Measurements from ENCODE around the gene CNST. TPM values are rescaled to one million over a fixed set of nuclear protein-coding genes. Genes with fewer than 3 reads are reported as not detected.
A peak's percentile ranks its signal among the peaks of the same experiment; 100 is the strongest.

Gene CNST
- total and polyA plus RNA-seq, 2 of the 13 experiments (the other 11 are each of a cell fraction or from before 2014, with no cell fraction given): 6.3 to 12.4 TPM

DNA sequence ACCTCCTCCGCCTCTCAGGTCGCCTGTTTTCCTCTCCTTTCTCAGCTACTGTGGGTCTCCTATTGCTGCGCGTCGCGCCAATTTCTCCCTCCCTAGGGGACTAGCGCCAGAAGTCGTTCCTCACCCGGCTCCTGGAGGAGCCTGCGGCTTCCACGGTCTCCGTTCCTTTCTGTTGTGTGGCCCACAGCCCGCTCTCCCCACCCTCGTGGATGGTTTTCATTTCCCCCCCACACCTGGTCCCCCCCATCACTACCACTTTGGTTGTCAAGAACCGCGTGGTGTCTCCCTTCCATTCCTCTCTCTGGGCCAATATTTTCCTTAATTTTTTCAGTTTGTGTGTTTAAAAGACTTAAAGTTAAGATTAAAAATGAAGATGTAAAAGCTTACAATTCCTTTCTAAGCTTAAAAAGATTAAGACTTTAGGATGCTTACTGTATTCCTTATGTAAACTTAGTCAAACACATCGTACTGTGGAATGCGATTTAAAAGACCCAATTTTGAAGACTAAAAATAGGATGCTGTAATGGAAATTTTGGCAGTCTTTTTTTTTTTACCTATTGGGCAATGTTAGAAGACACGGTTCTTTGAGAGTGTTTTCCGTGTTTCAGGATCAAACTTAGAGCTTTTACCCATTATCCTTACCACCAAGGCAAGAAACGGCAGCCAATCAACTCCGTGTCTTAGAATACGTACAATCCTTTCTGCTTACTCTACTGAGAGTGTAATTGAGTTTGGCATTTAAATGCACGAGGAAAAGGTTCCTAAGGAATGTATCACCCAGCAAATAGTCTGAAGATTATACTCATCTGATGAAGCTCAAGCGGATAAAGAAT lies 773 bp downstream of the CNST start:
- Histone ChIP-seq H2AFZ (ENCODE audit: low read length) (no peak overlapping the region), H3K9me3 (ENCODE audit: low read length) (no peaks in the 10 kb centered on the region), H3K79me2 (ENCODE audit: insufficient read depth, low read length) (peaks cover 75% of the 10 kb centered on the region), H3K4me3 (replicated peaks in 1 of 3; ENCODE audit: insufficient read depth in 1 of 3, low read depth in 2 of 3, low read length in 3 of 3) (peak overlapping the region; percentile 84 to 99 (median 96)), H3K4me1 (ENCODE audit: insufficient read depth, low read length) (peaks cover 54% of the 10 kb centered on the region), H4K20me1 (ENCODE audit: insufficient read depth, low read length) (no peaks in the 10 kb centered on the region), H3K36me3 (replicated peaks in 1 of 2; ENCODE audit: control insufficient read depth in 1 of 2, insufficient read depth in 2 of 2, low read length in 2 of 2) (peaks cover 0 to 9% of the 10 kb centered on the region in 2 experiments; a peak in 3 of 5 replicates), H3K27me3 (ENCODE audit: control insufficient read depth in 1 of 2, insufficient read depth in 2 of 2, low read length in 2 of 2) (no peaks in the 10 kb centered on the region; a peak in 1 of 5 replicates), H3K4me2 (ENCODE audit: low read depth, low read length) (peak overlapping the region; percentile 72), H3K27ac (ENCODE audit: extremely low read length, insufficient read depth, low read length) (peak overlapping the region; percentile 75), H3K9ac (ENCODE audit: insufficient read depth, low read depth, low read length) (peak overlapping the region; percentile 73)
- ChIA-PET POLR2A (interaction anchor here (0.8 to 2.8 kb wide), 5 partner anchors 15 to 116 kb away, joined by 3 to 34 read pairs (median 3); no protein-coding TSS in a partner anchor), CTCF (ENCODE audit: low intra/inter-chr PET ratio, low total read pairs) (no interaction called here)
- intact Hi-C loops (cut with micrococcal nuclease; ENCODE audit: unreplicated experiment): loop anchor here (1.0 to 5.0 kb wide), 2 partner anchors 16 to 35 kb away; no protein-coding TSS in a partner anchor
- no TSS peak for BruUV-seq (replicated peaks)
- in situ Hi-C loops (cut with HindIII; ENCODE audit: extremely low pct_ligation_motif_present, low pct_unique_long_range_greater_than_20kb): no loop called here
- FAIRE-seq: no peak
- peak; percentile 9 for DNase-seq (ENCODE audit: low spot score)
- ATAC-seq: no peak
- WGBS (ENCODE audit: low lambda C conversion rate): 1% methylated on average over 25 of the region's 25 CpGs
- TF ChIP-seq ZNF17 (CRISPR knock-in tag; IDR thresholded peaks at IDR 0.05) (no peak), ZNF382 (CRISPR knock-in tag; IDR thresholded peaks at IDR 0.05; ENCODE audit: borderline replicate concordance) (no peak), ZNF335 (CRISPR knock-in tag; IDR thresholded peaks at IDR 0.05) (no peak), ZNF24 (IDR thresholded peaks at IDR 0.05) (no peak), TBX2 (CRISPR knock-in tag; IDR thresholded peaks at IDR 0.05; ENCODE audit: borderline replicate concordance) (no peak), ZNF253 (CRISPR knock-in tag; IDR thresholded peaks at IDR 0.05; ENCODE audit: borderline replicate concordance) (no peak), CENPT (CRISPR knock-in tag; IDR thresholded peaks at IDR 0.05; ENCODE audit: low read depth) (no peak), KDM1A (CRISPR knock-in tag; IDR thresholded peaks at IDR 0.05) (no peak), RAD21 (CRISPR knock-in tag; IDR thresholded peaks at IDR 0.05) (no peak), BRCA1 (CRISPR knock-in tag; IDR thresholded peaks at IDR 0.05) (no peak)
- TF ChIP-seq, protein P1, sequence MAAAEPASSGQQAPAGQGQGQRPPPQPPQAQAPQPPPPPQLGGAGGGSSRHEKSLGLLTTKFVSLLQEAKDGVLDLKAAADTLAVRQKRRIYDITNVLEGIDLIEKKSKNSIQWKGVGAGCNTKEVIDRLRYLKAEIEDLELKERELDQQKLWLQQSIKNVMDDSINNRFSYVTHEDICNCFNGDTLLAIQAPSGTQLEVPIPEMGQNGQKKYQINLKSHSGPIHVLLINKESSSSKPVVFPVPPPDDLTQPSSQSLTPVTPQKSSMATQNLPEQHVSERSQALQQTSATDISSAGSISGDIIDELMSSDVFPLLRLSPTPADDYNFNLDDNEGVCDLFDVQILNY (CRISPR knock-in tag; conservative IDR thresholded peaks at IDR 0.05): no peak
- TF ChIP-seq, protein P2, sequence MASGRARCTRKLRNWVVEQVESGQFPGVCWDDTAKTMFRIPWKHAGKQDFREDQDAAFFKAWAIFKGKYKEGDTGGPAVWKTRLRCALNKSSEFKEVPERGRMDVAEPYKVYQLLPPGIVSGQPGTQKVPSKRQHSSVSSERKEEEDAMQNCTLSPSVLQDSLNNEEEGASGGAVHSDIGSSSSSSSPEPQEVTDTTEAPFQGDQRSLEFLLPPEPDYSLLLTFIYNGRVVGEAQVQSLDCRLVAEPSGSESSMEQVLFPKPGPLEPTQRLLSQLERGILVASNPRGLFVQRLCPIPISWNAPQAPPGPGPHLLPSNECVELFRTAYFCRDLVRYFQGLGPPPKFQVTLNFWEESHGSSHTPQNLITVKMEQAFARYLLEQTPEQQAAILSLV (CRISPR knock-in tag; IDR thresholded peaks at IDR 0.05; ENCODE audit: borderline replicate concordance): no peak
- TF ChIP-seq, protein P3, sequence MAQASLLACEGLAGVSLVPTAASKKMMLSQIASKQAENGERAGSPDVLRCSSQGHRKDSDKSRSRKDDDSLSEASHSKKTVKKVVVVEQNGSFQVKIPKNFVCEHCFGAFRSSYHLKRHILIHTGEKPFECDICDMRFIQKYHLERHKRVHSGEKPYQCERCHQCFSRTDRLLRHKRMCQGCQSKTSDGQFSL (CRISPR knock-in tag; IDR thresholded peaks at IDR 0.05): peak; percentile 80
- TF ChIP-seq, protein P4, sequence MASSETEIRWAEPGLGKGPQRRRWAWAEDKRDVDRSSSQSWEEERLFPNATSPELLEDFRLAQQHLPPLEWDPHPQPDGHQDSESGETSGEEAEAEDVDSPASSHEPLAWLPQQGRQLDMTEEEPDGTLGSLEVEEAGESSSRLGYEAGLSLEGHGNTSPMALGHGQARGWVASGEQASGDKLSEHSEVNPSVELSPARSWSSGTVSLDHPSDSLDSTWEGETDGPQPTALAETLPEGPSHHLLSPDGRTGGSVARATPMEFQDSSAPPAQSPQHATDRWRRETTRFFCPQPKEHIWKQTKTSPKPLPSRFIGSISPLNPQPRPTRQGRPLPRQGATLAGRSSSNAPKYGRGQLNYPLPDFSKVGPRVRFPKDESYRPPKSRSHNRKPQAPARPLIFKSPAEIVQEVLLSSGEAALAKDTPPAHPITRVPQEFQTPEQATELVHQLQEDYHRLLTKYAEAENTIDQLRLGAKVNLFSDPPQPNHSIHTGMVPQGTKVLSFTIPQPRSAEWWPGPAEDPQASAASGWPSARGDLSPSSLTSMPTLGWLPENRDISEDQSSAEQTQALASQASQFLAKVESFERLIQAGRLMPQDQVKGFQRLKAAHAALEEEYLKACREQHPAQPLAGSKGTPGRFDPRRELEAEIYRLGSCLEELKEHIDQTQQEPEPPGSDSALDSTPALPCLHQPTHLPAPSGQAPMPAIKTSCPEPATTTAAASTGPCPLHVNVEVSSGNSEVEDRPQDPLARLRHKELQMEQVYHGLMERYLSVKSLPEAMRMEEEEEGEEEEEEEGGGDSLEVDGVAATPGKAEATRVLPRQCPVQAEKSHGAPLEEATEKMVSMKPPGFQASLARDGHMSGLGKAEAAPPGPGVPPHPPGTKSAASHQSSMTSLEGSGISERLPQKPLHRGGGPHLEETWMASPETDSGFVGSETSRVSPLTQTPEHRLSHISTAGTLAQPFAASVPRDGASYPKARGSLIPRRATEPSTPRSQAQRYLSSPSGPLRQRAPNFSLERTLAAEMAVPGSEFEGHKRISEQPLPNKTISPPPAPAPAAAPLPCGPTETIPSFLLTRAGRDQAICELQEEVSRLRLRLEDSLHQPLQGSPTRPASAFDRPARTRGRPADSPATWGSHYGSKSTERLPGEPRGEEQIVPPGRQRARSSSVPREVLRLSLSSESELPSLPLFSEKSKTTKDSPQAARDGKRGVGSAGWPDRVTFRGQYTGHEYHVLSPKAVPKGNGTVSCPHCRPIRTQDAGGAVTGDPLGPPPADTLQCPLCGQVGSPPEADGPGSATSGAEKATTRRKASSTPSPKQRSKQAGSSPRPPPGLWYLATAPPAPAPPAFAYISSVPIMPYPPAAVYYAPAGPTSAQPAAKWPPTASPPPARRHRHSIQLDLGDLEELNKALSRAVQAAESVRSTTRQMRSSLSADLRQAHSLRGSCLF (CRISPR knock-in tag; IDR thresholded peaks at IDR 0.05; ENCODE audit: borderline replicate concordance): no peak
- TF ChIP-seq, protein P5, sequence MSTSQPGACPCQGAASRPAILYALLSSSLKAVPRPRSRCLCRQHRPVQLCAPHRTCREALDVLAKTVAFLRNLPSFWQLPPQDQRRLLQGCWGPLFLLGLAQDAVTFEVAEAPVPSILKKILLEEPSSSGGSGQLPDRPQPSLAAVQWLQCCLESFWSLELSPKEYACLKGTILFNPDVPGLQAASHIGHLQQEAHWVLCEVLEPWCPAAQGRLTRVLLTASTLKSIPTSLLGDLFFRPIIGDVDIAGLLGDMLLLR (CRISPR knock-in tag; IDR thresholded peaks at IDR 0.05): no peak; the same call in 1 of the 2 replicates

Measured in HepG2 (cell line).